ENCODE measurements around the gene NFE2L3. TPM values are rescaled to one million over a fixed set of nuclear protein-coding genes. Genes with fewer than 3 reads are reported as not detected.

The NFE2L3 gene
- total and polyA plus RNA-seq, 2 of the 4 experiments (the other 2 are of a cell fraction): 28.0 to 43.2 TPM

GRCh38 chr7:26185131-26185843 is 33.3 kb downstream of the NFE2L3 start:
- CTCF ChIA-PET: no interaction called here

More at GRCh38 chr7:26185131-26185843, 33.3 kb downstream of the NFE2L3 start:
- Histone ChIP-seq H4K91ac (ENCODE audit: insufficient read depth, low read depth, low read length) (no peak overlapping the region), H3K4me3 (ENCODE audit: insufficient read depth, low read depth, low read length) (no peak overlapping the region), H3K4me2 (ENCODE audit: low read depth, low read length) (no peak overlapping the region), H2BK120ac (ENCODE audit: low read depth, low read length) (no peak overlapping the region), H3K4me1 (ENCODE audit: control insufficient read depth, insufficient read depth, low read length) (no peaks in the 10 kb centered on the region), H2BK20ac (ENCODE audit: low read depth, low read length) (no peak overlapping the region), H3K36me3 (ENCODE audit: control insufficient read depth, insufficient read depth, low read length) (peaks cover 13% of the 10 kb centered on the region), H3K9ac (ENCODE audit: low read depth, low read length) (no peak overlapping the region), H3K56ac (ENCODE audit: extremely low read depth, insufficient read depth, low read length) (no peak overlapping the region), H3K27me3 (ENCODE audit: control insufficient read depth, insufficient read depth, low read length) (no peaks in the 10 kb centered on the region), H3K23ac (ENCODE audit: low read depth, low read length) (no peak overlapping the region), H3K27ac (ENCODE audit: insufficient read depth, low read length) (no peak overlapping the region), H3K79me1 (ENCODE audit: low read depth in 1 of 2, low read length in 2 of 2) (peaks cover 21 to 28% of the 10 kb centered on the region in 2 experiments; a peak in 3 of 4 replicates), H2BK15ac (ENCODE audit: low read depth, low read length) (no peak overlapping the region), H2AK9ac (replicated peaks; ENCODE audit: low read depth, low read length, poor library complexity) (no peak overlapping the region), H3K4ac (ENCODE audit: low read depth, low read length) (no peak overlapping the region), H3K9me1 (ENCODE audit: insufficient read depth, low read length) (no peaks in the 10 kb centered on the region; the same call in 1 of the 2 replicates), H4K8ac (ENCODE audit: low read depth in 2 of 2, low read length in 2 of 2) (no peak overlapping the region), H4K20me1 (ENCODE audit: insufficient read depth, low read length) (peaks cover 49% of the 10 kb centered on the region), H2AK5ac (ENCODE audit: low read depth, low read length) (no peak overlapping the region), H3K14ac (replicated peaks; ENCODE audit: low read depth, low read length) (no peak overlapping the region), H3K9me3 (ENCODE audit: control insufficient read depth, insufficient read depth, low read length) (no peaks in the 10 kb centered on the region), H3K18ac (ENCODE audit: low read depth, low read length) (no peak overlapping the region), H2BK5ac (ENCODE audit: low read depth, low read length, poor library complexity, severe bottlenecking) (no peak overlapping the region), H2AFZ (replicated peaks; ENCODE audit: low read length, poor library complexity) (no peak overlapping the region), H4K5ac (ENCODE audit: low read depth, low read length) (no peak overlapping the region)
- WGBS, 2 experiments (ENCODE audit: extremely low coverage in 2 of 2, insufficient read length in 1 of 2): no CpG with 5 or more reads among the region's 10 CpGs
- TSS peak; percentile 76 for BruUV-seq (replicated peaks)
- POLR2A ChIA-PET (ENCODE audit: unreplicated experiment): no interaction called here
- dilution Hi-C loops (cut with HindIII; ENCODE audit: low sequenced_read_pairs, unreplicated experiment): no loop called here
- TF ChIP-seq USF2 (IDR thresholded peaks at IDR 0.05; ENCODE audit: low read depth, low read length): no peak
- TF ChIP-seq POLR2A (IDR thresholded peaks at IDR 0.05; ENCODE audit: low read depth, low read length): peak; percentile 23; the same call in 1 of the 2 replicates
- ATAC-seq (ENCODE audit: low read depth): no peak
- in situ Hi-C loops (cut with MboI; ENCODE audit: low sequenced_read_pairs): no loop called here
- no peak for DNase-seq
- intact Hi-C loops (cut with micrococcal nuclease): no loop called here
